ENCODE results near the gene MST1. TPM values are rescaled to one million over a fixed set of nuclear protein-coding genes. Genes with fewer than 3 reads are reported as not detected.

The MST1 gene
- total RNA-seq, 1 donor from 2014 or later: 7.5 TPM

DNA sequence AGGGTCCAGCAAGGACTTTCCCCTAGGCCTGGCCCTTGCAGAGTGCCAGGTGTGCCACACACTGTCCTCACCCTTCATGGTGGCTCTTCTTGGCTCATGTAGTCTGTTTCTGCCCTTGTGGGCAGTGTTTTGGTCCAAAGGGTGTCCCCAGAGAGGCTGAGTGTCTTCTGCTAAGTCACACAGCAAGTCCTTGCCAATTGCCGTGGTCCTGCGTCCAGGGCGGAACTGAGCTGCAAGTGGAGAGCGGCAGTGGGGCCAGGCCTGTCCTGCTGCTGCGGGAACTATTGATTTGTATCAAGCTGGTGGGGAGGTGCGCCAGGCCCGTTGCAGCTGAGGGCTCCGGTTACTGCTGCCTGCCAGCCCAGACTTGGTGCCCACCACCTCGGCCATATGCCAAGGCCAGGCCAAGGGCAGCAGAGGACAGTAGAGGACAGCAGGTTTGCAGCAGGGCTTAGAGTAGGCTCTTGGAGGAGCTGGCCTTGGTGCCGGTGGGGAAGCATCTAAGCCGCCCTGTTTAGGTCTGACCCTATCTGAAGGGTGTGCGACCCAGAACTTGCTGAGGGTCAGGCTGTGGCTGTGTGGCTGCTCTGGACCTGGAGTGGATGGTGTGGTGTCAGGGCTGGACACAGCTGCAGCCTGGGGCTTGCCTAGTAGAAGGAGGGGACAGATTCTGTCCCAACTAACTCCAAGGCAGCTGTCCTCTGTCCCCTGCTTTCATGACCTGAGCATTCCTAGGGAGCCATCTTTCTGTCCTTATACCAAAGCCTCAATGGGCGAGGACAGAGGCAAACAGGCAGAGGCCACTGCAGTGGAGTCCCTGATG, 25.7 kb upstream of the MST1 start:
- peaks cover 24% of the 10 kb centered on the region for H3K4me1 Mint-ChIP-seq
- H3K4me3 Mint-ChIP-seq: no peak overlapping the region
- no peak overlapping the region for H3K27ac Mint-ChIP-seq
- no peaks in the 10 kb centered on the region for H3K9me3 Mint-ChIP-seq
- H3K27me3 Mint-ChIP-seq: no peaks in the 10 kb centered on the region
- peaks cover 9% of the 10 kb centered on the region for H3K36me3 Mint-ChIP-seq (ENCODE audit: low read depth)
- intact Hi-C loops (cut with micrococcal nuclease): no loop called here
- DNase-seq: no peak

GRCh38 chr3:49713336-49714105, 24.2 kb upstream of the MST1 start:
- Mint-ChIP-seq H3K4me1 (peaks cover 11% of the 10 kb centered on the region), H3K27me3 (no peaks in the 10 kb centered on the region), H3K36me3 (ENCODE audit: low read depth) (peaks cover 6% of the 10 kb centered on the region), H3K27ac (no peak overlapping the region), H3K9me3 (no peaks in the 10 kb centered on the region), H3K4me3 (no peak overlapping the region)
- DNase-seq: no peak
- intact Hi-C loops (cut with micrococcal nuclease): no loop called here

GRCh38 chr3:49712631-49713317, 23.5 kb upstream of the MST1 start:
- intact Hi-C loops (cut with micrococcal nuclease): no loop called here
- Mint-ChIP-seq H3K27me3 (no peaks in the 10 kb centered on the region), H3K4me1 (peaks cover 11% of the 10 kb centered on the region), H3K9me3 (no peaks in the 10 kb centered on the region), H3K4me3 (no peak overlapping the region), H3K36me3 (ENCODE audit: low read depth) (peaks cover 6% of the 10 kb centered on the region), H3K27ac (no peak overlapping the region)
- DNase-seq: peak; percentile 69

DNA sequence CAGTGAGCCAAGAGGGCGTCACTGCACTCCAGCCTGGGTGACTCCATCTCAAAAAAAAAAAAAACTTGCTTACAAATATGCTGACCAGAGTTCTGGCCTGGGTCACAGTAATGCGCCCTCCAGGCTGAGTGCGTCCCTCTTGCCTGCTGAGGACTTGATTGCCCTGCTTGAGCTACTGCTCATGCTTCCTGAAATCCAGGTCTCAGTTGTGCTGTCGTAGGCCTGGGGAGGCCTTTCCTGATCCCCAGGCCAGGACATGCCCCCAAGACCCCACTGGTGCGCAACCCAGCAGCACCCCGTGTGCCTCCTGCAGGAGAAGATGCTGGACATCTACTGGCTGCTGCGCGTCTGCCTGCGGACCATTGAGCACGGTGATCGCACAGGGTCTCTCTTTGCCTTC, 22.9 kb upstream of the MST1 start:
- no peak overlapping the region for H3K27ac Mint-ChIP-seq
- peaks cover 6% of the 10 kb centered on the region for H3K36me3 Mint-ChIP-seq (ENCODE audit: low read depth)
- DNase-seq: no peak
- no peaks in the 10 kb centered on the region for H3K9me3 Mint-ChIP-seq
- intact Hi-C loops (cut with micrococcal nuclease): no loop called here
- H3K27me3 Mint-ChIP-seq: no peaks in the 10 kb centered on the region
- H3K4me1 Mint-ChIP-seq: peaks cover 11% of the 10 kb centered on the region
- no peak overlapping the region for H3K4me3 Mint-ChIP-seq

DNA sequence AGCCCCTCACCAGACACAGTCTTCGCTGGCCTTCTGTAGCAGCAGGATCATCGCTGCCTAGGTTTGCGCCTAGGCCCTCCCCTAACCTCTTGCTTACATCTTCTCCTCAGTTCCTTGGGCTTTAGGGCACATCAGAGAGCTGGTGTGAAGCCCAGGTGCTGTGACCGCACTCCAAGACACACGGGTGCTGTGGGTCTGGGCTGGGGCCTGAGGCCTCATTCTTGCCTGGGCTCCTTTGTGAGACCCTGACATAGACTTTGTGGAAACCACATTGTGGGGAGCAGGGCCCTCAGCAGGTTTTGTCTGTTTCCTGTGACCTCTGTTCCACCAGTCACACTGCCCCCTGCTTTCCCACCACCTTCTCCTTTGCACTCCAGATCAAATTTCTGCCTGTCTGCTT, 22.2 kb upstream of the MST1 start:
- no peak overlapping the region for H3K4me3 Mint-ChIP-seq
- peaks cover 11% of the 10 kb centered on the region for H3K36me3 Mint-ChIP-seq (ENCODE audit: low read depth)
- intact Hi-C loops (cut with micrococcal nuclease): no loop called here
- H3K27ac Mint-ChIP-seq: no peak overlapping the region
- DNase-seq: no peak
- H3K27me3 Mint-ChIP-seq: no peaks in the 10 kb centered on the region
- peaks cover 11% of the 10 kb centered on the region for H3K4me1 Mint-ChIP-seq
- no peaks in the 10 kb centered on the region for H3K9me3 Mint-ChIP-seq

DNA sequence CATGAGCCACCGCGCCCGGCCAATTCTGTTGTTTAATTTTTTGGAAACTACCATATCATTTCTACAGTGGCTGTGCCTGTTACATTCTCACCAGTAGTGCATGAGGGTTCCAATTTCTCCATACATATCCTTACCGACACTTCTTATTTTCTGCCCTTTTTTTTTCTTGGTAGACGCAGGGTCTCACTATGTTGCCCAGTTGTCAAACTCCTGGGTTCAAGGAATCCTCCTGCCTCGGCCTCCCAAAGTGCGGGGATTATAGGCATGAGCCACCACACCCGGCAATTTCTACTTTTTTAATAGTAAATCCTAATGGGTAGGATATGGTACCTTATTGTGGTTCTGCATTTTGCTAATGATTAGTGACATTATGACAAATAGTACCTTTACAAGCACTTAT, 20.6 kb upstream of the MST1 start:
- no peak overlapping the region for H3K4me3 Mint-ChIP-seq
- H3K27me3 Mint-ChIP-seq: no peaks in the 10 kb centered on the region
- H3K36me3 Mint-ChIP-seq (ENCODE audit: low read depth): peaks cover 12% of the 10 kb centered on the region
- H3K4me1 Mint-ChIP-seq: peaks cover 11% of the 10 kb centered on the region
- intact Hi-C loops (cut with micrococcal nuclease): no loop called here
- no peak overlapping the region for H3K27ac Mint-ChIP-seq
- H3K9me3 Mint-ChIP-seq: no peaks in the 10 kb centered on the region
- DNase-seq: no peak

DNA sequence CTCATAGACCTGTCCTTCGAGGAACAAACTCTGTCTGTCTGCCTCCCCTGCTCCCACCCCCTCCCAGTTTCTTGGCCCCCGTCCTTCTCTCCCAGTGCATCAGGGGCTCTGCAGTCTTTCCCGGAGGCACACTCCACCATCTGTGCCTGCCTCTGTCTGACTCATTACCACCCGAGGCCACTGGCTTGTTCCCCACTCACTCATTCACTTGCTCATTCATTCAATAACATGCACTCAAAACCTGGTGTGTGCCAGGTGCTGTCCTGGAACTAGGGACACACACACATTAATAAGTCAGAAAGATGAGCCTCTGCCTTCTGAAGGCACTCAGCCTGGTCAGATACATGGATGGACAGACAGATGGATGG, 17.8 kb upstream of the MST1 start:
- H3K4me1 Mint-ChIP-seq: peaks cover 6% of the 10 kb centered on the region
- intact Hi-C loops (cut with micrococcal nuclease): no loop called here
- H3K36me3 Mint-ChIP-seq (ENCODE audit: low read depth): peaks cover 22% of the 10 kb centered on the region
- H3K27me3 Mint-ChIP-seq: no peaks in the 10 kb centered on the region
- no peaks in the 10 kb centered on the region for H3K9me3 Mint-ChIP-seq
- DNase-seq: no peak
- H3K27ac Mint-ChIP-seq: no peak overlapping the region
- H3K4me3 Mint-ChIP-seq: no peak overlapping the region

- intact Hi-C loops (cut with micrococcal nuclease): no loop called here
- Mint-ChIP-seq H3K36me3 (ENCODE audit: low read depth) (peaks cover 23% of the 10 kb centered on the region), H3K27me3 (no peaks in the 10 kb centered on the region), H3K4me1 (peaks cover 2% of the 10 kb centered on the region), H3K9me3 (no peaks in the 10 kb centered on the region), H3K27ac (no peak overlapping the region), H3K4me3 (no peak overlapping the region)
- no peak for DNase-seq
Observed at GRCh38 chr3:49706456-49707112, 17.3 kb upstream of the MST1 start.

GRCh38 chr3:49705390-49705960, 16.2 kb upstream of the MST1 start:
- intact Hi-C loops (cut with micrococcal nuclease): no loop called here
- peaks cover 2% of the 10 kb centered on the region for H3K4me1 Mint-ChIP-seq
- no peak for DNase-seq
- H3K9me3 Mint-ChIP-seq: no peaks in the 10 kb centered on the region
- H3K27ac Mint-ChIP-seq: no peak overlapping the region
- peaks cover 23% of the 10 kb centered on the region for H3K36me3 Mint-ChIP-seq (ENCODE audit: low read depth)
- H3K4me3 Mint-ChIP-seq: no peak overlapping the region
- no peaks in the 10 kb centered on the region for H3K27me3 Mint-ChIP-seq

DNA sequence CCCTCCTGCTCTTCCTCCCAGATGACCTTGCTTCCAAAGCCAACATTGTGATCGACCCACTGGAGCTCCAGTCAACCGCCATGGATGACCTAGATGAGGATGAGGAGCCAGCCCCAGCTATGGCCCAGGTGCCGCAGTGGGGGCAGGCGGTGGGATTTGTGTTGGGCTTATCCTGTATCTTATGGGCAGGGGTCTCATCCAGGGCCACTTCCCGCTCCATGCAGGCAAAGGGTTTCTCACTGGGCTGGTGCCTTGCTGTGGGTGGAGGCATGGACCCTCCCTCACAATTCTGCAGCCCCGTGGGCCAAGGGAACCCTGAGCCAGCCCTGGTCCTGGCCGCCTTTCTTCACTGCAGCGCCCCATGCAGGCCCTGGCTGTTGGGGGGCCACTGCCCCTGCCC, 15.4 kb upstream of the MST1 start:
- Mint-ChIP-seq H3K27ac (no peak overlapping the region), H3K4me3 (no peak overlapping the region), H3K36me3 (ENCODE audit: low read depth) (peaks cover 25% of the 10 kb centered on the region), H3K4me1 (peaks cover 2% of the 10 kb centered on the region), H3K9me3 (no peaks in the 10 kb centered on the region), H3K27me3 (no peaks in the 10 kb centered on the region)
- DNase-seq: no peak
- intact Hi-C loops (cut with micrococcal nuclease): no loop called here

DNA sequence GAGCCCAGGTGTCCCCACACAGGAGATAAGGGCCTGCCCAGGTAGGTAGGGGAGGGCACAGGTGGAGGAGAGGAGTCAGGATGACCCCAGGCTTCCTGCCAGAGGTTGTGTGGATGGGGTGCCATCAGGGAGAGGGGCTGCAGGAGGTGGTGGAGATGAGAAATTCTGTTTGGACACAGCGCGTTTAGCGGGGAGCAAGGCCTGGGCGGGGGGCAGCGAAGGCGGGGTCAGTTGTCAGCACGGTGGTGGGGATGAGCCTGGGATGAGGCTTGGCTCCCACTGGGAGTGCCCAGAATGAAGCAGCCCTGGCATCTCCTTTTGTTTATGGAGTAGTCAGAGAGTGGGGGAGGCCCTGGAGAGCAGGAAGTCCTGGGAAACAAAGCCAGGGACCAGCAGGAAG, 14.7 kb upstream of the MST1 start:
- no peak overlapping the region for H3K27ac Mint-ChIP-seq
- peaks cover 2% of the 10 kb centered on the region for H3K4me1 Mint-ChIP-seq
- H3K27me3 Mint-ChIP-seq: no peaks in the 10 kb centered on the region
- DNase-seq: no peak
- intact Hi-C loops (cut with micrococcal nuclease): loop anchor here (1.0 kb wide), 1 partner anchor 135 kb away; no protein-coding TSS in a partner anchor
- H3K4me3 Mint-ChIP-seq: no peak overlapping the region
- H3K9me3 Mint-ChIP-seq: no peaks in the 10 kb centered on the region
- H3K36me3 Mint-ChIP-seq (ENCODE audit: low read depth): peaks cover 25% of the 10 kb centered on the region

DNA sequence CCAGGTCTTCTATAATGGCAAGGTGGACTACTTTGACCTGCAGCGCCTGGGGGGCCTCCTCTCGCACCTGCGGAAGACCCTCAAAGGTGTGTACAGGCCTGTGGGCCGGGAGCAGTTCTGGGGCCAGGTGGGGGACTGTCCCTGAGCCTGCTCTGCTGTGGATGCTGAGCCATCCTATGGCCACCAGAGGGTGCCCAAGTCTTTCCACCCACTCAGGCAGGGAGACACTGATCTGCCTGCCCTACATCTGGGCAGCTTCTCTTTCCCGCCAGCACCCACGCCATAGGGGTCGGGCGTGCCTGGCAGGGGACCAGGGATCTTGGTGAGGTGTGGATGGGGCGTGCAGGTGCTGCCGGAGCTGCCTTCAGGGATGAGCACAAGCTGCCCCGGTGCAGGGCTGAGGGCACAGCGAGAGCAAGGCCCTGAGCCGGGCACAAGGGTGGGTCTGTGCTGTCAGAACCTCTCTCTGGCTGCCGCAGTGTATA, 14.2 kb upstream of the MST1 start:
- H3K4me1 Mint-ChIP-seq: peaks cover 2% of the 10 kb centered on the region
- H3K4me3 Mint-ChIP-seq: no peak overlapping the region
- intact Hi-C loops (cut with micrococcal nuclease): loop anchor here (1.0 kb wide), 1 partner anchor 136 kb away; no protein-coding TSS in a partner anchor
- DNase-seq: peak; percentile 91
- H3K27me3 Mint-ChIP-seq: no peaks in the 10 kb centered on the region
- peaks cover 25% of the 10 kb centered on the region for H3K36me3 Mint-ChIP-seq (ENCODE audit: low read depth)
- H3K27ac Mint-ChIP-seq: no peak overlapping the region
- H3K9me3 Mint-ChIP-seq: no peaks in the 10 kb centered on the region

- Mint-ChIP-seq H3K27me3 (no peaks in the 10 kb centered on the region), H3K27ac (no peak overlapping the region), H3K4me3 (no peak overlapping the region), H3K4me1 (peaks cover 2% of the 10 kb centered on the region), H3K9me3 (no peaks in the 10 kb centered on the region), H3K36me3 (ENCODE audit: low read depth) (peaks cover 25% of the 10 kb centered on the region)
- no peak for DNase-seq
- intact Hi-C loops (cut with micrococcal nuclease): loop anchor here (1.0 kb wide), 1 partner anchor 137 kb away; no protein-coding TSS in a partner anchor
Observed at GRCh38 chr3:49702672-49703071, 13.4 kb upstream of the MST1 start.

All from activated CD4-positive, alpha-beta T cell treated with anti-CD3 and anti-CD28 coated beads, Interleukin-2, amount 10 ng/mL, durations not matched to agents 24 days and 14 days (primary cell).